Upper lobe of left lung (tissue), 6 donors: ENCODE data around the gene ACVR2A. TPM values are rescaled to one million over a fixed set of nuclear protein-coding genes. Genes with fewer than 3 reads are reported as not detected.

Experiments
- ATAC-seq, 2 donors: fragments of 200-7000 bp; cut with Tn5 transposase; one replicate each; pipeline ENCODE4 v1.9.1; 2022; ENCODE audit warnings: mild to moderate bottlenecking in 2 of 2, moderate library complexity in 2 of 2; ENCODE audit not compliant: low FRiP score in 2 of 2
- DNase-seq, 2 donors: peaks; one replicate each; pipeline ENCODE4 v3.0.0-alpha.2; 2019 to 2020
- H3K27ac ChIP-seq, 4 donors: fragments of 200-600 bp; sonication (generic); one replicate each; pipeline ENCODE4 v1.5.1; 2016 to 2019
- H3K27me3 ChIP-seq, 4 donors: fragments of 200-600 bp; sonication (generic); one replicate each; pipeline ENCODE4 v1.5.1; 2017 to 2019
- H3K36me3 ChIP-seq, 4 donors: fragments of 200-600 bp; sonication (generic); one replicate each; pipeline ENCODE4 v1.5.1; 2016 to 2019
- H3K4me1 ChIP-seq, 4 donors: fragments of 200-600 bp; sonication (generic); one replicate each; pipeline ENCODE4 v1.5.1; 2018 to 2019
- H3K4me3 ChIP-seq, 4 donors: fragments of 200-600 bp; sonication (generic); one replicate each; pipeline ENCODE4 v1.5.1; 2017 to 2019; ENCODE audit warnings: mild to moderate bottlenecking in 2 of 4, moderate library complexity in 1 of 4
- H3K9me3 ChIP-seq, 4 donors: fragments of 200-600 bp; sonication (generic); one replicate each; pipeline ENCODE4 v1.5.1; 2018 to 2019
- EP300 ChIP-seq, 4 donors: sonication (generic); formaldehyde crosslinking; IDR thresholded peaks; one replicate each; pipeline ENCODE4 v1.5.1; 2017; ENCODE audit warnings: antibody characterized with exemption in 4 of 4, control low read depth in 2 of 4
- POLR2A ChIP-seq, 4 donors: fragments of 450-650 bp; IDR thresholded peaks; one replicate each; pipeline ENCODE4 v1.5.1; 2016 to 2017; ENCODE audit warnings: antibody characterized with exemption in 4 of 4, mild to moderate bottlenecking in 2 of 4
- POLR2AphosphoS5 ChIP-seq, 2 donors: sonication (generic); formaldehyde crosslinking; IDR thresholded peaks; one replicate each; pipeline ENCODE4 v1.5.1; 2017; ENCODE audit warnings: antibody characterized with exemption in 2 of 2
- WGBS, 2 donors: methylation state at CpG; one replicate each; pipeline ENCODE4 v1.1.5; 2017 to 2018; 5-methylcytosine and 5-hydroxymethylcytosine counted together
- total RNA-seq, 6 donors: library from RNA; depleted of rRNA in 4 of 6; stranded (reverse); fragments of >200 nt in 4 of 6; gene quantifications; one replicate each; pipeline versions ENCODE4 v1.1.0 to v1.2.1, GENCODE V29; 2016 to 2021
- TF ChIP-seq, protein P1 (sequence below), 6 experiments: fragments of 450-650 bp in 4 of 6; fragments of 200-600 bp in 2 of 6; sonication (generic) in 2 of 6; IDR thresholded peaks; one replicate each; pipeline ENCODE4 v1.5.1; 2016 to 2019; ENCODE audit warnings: antibody characterized with exemption in 6 of 6
- donor health status: DM: no; HTN: no; CAD: no; lungs with moderate emphysema.
- donor health status: DM: no; HTN: yes; CAD: no; lungs with severe emphysema.

Gene ACVR2A
- total RNA-seq, 6 donors from 2014 or later: 5.5 to 34.5 (median 11.0) TPM

DNA sequence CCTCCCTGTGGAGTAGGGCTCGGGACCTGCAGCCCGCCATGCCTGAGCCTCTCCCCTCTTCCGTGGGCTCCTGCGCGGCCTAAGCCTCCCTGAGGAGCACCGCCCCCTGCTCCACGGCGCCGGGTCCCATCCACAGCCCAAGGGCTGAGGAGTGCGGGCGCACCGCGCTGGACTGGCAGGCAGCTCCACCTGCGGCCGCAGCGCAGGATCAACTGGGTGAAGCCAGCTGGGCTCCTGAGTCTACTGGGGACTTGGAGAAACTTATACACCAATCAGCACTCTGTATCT is 17.8 kb upstream of the ACVR2A start:
- no peaks in the 10 kb centered on the region for H3K4me1 ChIP-seq

DNA sequence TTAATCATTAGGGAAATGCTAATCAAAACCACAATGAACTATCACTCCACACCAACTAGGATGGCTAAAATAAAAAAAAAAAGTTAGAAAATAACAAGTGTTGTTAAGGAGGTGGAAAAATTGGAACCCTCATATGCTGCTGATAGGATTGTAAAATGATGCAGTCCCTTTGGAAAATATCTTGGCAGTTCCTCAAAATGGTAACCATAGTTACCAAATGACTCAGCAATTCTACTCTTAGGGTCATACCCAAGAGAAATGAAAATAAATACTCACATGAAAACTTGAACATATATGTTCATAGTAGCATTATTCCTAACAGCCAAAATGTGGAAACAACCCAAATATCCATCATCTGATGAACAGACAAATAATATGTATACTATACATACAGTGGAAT is 15.7 kb upstream of the ACVR2A start:
- H3K27me3 ChIP-seq: no peaks in the 10 kb centered on the region
- H3K4me1 ChIP-seq: no peaks in the 10 kb centered on the region
- TF ChIP-seq EP300 (IDR thresholded peaks at IDR 0.05): no peak
- TF ChIP-seq, protein P1, sequence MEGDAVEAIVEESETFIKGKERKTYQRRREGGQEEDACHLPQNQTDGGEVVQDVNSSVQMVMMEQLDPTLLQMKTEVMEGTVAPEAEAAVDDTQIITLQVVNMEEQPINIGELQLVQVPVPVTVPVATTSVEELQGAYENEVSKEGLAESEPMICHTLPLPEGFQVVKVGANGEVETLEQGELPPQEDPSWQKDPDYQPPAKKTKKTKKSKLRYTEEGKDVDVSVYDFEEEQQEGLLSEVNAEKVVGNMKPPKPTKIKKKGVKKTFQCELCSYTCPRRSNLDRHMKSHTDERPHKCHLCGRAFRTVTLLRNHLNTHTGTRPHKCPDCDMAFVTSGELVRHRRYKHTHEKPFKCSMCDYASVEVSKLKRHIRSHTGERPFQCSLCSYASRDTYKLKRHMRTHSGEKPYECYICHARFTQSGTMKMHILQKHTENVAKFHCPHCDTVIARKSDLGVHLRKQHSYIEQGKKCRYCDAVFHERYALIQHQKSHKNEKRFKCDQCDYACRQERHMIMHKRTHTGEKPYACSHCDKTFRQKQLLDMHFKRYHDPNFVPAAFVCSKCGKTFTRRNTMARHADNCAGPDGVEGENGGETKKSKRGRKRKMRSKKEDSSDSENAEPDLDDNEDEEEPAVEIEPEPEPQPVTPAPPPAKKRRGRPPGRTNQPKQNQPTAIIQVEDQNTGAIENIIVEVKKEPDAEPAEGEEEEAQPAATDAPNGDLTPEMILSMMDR (IDR thresholded peaks at IDR 0.05): no peak
- TF ChIP-seq POLR2AphosphoS5 (IDR thresholded peaks at IDR 0.05): no peak
- TF ChIP-seq POLR2A (IDR thresholded peaks at IDR 0.05): no peak
- H3K9me3 ChIP-seq: no peaks in the 10 kb centered on the region
- no peak overlapping the region for H3K4me3 ChIP-seq
- DNase-seq (no peak), ATAC-seq (no peak)
- H3K36me3 ChIP-seq: no peaks in the 10 kb centered on the region
- H3K27ac ChIP-seq: no peak overlapping the region

More for the DNA sequence above, 17.8 kb upstream of the ACVR2A start:
- Histone ChIP-seq H3K36me3 (no peaks in the 10 kb centered on the region), H3K4me3 (no peak overlapping the region), H3K27me3 (no peaks in the 10 kb centered on the region), H3K27ac (no peak overlapping the region), H3K9me3 (no peaks in the 10 kb centered on the region)
- no peak for ATAC-seq
- TF ChIP-seq POLR2AphosphoS5 (IDR thresholded peaks at IDR 0.05): no peak
- no peak for TF ChIP-seq EP300 (IDR thresholded peaks at IDR 0.05)
- TF ChIP-seq POLR2A (IDR thresholded peaks at IDR 0.05): no peak
- TF ChIP-seq, protein P1 (IDR thresholded peaks at IDR 0.05): no peak
- no peak for DNase-seq
- WGBS, 2 donors: 92 to 98% methylated on average over 4 to 15 of the region's 16 CpGs

DNA sequence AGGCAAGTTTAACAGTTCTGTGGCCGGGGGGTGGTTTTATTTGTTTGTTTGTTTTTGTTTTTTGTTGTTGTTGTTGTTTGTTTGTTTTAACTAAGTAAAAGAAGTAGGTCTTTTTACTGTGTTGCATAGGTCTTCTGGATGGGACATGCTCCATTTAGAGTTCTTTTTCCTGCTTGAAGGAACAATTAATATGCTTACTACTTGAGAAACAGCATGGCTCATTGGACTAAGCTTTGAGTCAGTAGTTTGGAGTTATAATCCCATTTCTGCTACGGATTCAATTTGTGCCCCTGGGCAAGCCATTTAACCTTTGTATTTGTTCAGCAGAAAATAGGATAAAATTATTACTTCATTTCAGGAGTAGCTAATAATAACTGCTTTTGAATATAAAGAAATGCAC is 8.7 kb upstream of the ACVR2A start:
- TF ChIP-seq, protein P1 (IDR thresholded peaks at IDR 0.05): no peak
- TF ChIP-seq POLR2A (IDR thresholded peaks at IDR 0.05) (no peak), EP300 (IDR thresholded peaks at IDR 0.05) (no peak), POLR2AphosphoS5 (IDR thresholded peaks at IDR 0.05) (no peak)
- no peak for DNase-seq
- Histone ChIP-seq H3K27me3 (no peaks in the 10 kb centered on the region), H3K4me1 (no peaks in the 10 kb centered on the region), H3K9me3 (no peaks in the 10 kb centered on the region), H3K36me3 (no peaks in the 10 kb centered on the region), H3K4me3 (no peak overlapping the region), H3K27ac (no peak overlapping the region)
- ATAC-seq: no peak
- WGBS, 2 donors: 88 to 89% methylated on average over 2 of the region's 2 CpGs

DNA sequence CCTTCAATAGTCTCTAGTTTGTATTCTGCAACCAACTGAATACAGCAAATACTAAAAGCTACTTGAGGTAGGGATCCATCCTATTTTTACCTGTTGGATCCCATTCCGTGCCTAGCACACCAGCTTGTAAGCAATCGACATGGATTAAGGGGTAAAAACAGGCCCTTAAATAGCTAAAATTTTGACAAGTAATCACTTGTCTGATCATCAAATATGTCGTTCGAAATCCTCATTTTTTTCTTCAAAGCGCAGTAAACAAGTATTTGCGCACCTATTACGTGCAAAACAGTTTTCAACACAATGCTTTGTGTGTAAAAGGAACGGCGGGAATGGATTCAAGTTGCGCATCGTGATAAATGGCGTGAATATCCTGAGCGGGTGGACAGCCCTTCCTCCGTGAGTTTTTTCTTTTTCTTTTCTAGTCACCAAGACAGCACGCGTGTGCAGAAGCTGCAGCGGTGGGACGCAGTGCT is 1.4 kb upstream of the ACVR2A start:
- peak overlapping the region; percentile 61 to 86 (median 76) for H3K4me3 ChIP-seq
- ATAC-seq (no peak), DNase-seq (no peak)
- WGBS, 2 donors: 3 to 7% methylated on average over 14 to 18 of the region's 18 CpGs
- H3K27me3 ChIP-seq: no peaks in the 10 kb centered on the region
- no peak for TF ChIP-seq POLR2AphosphoS5 (IDR thresholded peaks at IDR 0.05)
- no peak for TF ChIP-seq POLR2A (IDR thresholded peaks at IDR 0.05)
- TF ChIP-seq, protein P1 (IDR thresholded peaks at IDR 0.05): no peak
- no peak for TF ChIP-seq EP300 (IDR thresholded peaks at IDR 0.05)
- H3K36me3 ChIP-seq: no peaks in the 10 kb centered on the region
- H3K27ac ChIP-seq: peak overlapping the region; percentile 93 to 97 (median 96)
- H3K4me1 ChIP-seq: peaks cover 19 to 22% (median 22%) of the 10 kb centered on the region in 4 donors
- no peaks in the 10 kb centered on the region for H3K9me3 ChIP-seq
